Fibroblast of skin of left quadriceps (primary cell): ENCODE data around the gene CLDN7.

Source experiments
- DNase-seq, 2 experiments: peaks; one replicate each; pipeline ENCODE4 v3.0.0-alpha.2; 2013; ENCODE audit warnings: low read depth in 2 of 2

The CLDN7 gene

GRCh38 chr17:7220593-7221277 is 41.5 kb downstream of the CLDN7 start:
- DNase-seq, result no peak

DNA sequence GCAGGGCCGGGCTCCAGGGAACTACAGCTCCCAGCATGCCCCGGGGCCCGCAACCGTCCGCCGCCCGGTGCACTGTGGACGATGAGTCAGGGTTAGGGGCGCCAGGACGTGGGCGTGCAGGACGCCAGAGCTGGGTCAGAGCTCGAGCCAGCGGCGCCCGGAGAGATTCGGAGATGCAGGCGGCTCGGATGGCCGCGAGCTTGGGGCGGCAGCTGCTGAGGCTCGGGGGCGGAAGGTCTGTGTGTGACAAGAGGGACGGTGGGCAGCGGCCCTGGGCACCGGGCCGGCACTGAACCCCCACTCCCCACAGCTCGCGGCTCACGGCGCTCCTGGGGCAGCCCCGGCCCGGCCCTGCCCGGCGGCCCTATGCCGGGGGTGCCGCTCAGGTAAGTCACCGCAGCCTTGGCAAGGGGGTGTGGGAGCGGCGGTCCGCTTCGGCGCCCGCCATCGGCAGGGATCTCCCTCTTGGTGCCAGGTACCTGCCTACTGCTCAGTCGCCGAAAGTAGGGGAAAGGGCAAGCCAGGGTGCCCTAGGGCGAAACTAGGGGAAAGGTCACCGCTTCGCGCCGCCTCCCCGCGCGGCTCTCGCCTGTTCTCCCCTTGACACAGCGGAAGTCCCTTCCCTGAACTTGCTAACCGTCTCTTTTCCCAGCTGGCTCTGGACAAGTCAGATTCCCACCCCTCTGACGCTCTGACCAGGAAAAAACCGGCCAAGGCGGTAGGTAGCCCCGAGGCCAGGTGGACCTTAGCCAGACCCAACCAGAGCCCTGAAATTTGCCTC is 42.3 kb downstream of the CLDN7 start, which contains the start of the genes ACADVL and DLG4:
TSS of gene ACADVL (plus strand) at position 127 of the 781 bp plus-strand sequence. CDS start at position 174, 47 bp downstream.
TSS of gene DLG4 (minus strand) at position 25 of the 781 bp plus-strand sequence.
- peak; percentile 61 to 63 for DNase-seq

DNA sequence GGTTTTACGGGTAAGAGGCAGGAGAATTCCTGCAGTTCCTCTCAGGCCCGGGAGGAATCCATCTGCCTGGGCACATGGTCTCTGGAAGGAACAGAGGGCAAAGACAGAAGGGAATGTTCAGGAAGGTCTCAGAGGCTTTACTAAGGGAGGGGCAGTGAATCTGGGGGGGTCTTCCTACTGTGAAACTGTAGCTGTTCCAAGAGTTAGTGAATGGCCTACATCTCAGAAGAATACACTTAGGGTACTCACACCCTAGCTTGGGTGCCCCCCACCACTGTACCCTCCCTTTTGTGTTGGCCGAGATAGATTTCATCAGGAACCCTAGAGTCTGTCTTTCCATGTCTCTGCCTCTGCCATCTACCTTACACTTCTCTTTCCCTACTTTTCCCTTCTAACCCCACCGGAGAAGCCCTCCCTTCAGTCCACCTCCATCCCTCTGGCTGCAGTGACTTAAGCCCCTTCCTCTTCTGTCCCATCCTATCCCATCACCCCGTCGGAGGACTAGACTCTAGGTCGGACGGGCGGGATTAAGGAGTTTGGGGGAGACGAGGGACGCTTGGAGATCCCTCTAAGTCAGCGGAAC is 43.0 kb downstream of the CLDN7 start:
- no peak for DNase-seq

GRCh38 chr17:7218758-7219157 is 43.5 kb downstream of the CLDN7 start:
- DNase-seq, result no peak

GRCh38 chr17:7218166-7218565 is 44.1 kb downstream of the CLDN7 start:
- DNase-seq, result no peak

DNA sequence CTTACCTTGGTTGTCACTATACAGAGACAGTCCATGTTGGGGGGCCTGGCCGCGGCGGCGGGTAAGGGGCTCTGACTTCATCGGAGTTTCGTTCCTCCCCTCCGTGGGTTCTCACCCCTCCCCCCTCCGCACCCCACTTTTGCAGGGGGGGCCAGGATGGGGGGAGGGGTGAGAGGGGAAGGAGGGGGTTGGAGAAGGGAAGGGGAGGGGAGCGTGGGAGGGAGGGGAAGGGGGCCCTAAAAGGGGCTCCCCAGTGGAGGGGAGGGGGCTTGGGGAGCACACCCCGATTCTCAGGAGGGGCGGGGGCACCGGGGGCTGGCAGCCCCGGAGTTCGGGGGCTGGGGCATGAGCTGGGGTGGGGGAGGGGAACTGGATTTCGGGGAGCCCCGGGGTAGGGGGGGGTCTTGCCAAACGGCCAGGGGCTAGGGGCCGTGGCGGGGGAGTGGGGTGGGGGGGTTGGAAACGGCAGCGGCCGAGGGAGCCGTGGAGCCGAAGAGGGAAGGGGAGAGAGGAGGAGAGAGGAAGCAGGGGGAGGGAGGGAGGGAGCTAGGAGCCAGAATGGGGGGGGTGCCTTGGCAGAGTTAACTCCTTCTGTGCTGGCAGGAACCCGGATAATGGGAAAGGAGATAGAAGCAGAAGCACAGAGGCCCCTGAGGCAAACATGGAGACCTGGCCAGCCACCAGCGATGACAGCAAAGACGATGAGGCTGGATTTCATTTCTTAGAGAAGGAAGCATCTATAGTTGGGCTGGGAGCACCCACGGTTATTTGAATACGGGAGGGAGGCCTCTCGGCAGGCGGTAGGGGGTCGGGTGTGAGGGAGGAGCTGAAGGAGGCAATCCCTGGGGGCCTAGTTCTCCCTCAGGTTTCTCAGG is 44.9 kb downstream of the CLDN7 start:
- no peak for DNase-seq

DNA sequence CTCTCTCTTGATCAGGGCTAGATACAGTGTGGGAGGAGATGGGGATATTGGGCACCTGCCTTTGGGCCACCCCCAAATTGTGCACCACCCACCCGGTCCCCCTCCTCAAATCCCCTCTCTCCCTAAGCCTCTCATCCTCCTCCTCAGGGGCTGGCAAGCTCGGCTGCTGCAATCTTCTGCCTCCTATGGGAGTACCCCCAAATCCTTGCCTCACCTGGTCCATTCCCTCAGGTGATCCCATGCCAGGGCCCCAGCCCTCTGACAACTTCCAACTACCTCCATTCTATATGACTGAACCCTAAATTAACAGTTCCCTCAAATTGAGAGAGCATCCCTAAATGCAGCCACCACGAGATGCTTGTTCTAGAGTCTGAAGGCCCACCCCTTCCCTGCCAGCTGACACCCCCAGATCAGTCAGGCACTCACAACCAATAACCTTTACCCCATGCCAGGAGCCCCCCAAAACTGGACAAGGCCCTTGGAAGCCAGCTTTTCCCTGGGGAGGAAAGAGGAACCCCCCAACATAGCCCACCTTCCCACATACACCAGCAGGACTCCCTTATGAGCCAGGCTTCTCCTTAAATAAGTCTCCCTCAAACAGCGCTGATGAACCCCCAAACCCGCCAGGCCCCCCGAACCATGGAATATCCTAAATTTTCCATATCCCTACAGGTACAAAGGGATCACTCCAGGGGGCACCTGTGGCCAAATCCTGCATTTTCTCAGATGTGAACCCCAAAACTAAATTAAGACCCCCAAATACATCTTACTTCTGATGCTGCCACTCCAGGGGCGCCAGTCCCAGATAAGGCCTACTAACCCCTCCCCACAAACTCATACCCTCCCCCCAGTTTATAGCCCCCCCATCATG is 45.8 kb downstream of the CLDN7 start:
- DNase-seq, result no peak

DNA sequence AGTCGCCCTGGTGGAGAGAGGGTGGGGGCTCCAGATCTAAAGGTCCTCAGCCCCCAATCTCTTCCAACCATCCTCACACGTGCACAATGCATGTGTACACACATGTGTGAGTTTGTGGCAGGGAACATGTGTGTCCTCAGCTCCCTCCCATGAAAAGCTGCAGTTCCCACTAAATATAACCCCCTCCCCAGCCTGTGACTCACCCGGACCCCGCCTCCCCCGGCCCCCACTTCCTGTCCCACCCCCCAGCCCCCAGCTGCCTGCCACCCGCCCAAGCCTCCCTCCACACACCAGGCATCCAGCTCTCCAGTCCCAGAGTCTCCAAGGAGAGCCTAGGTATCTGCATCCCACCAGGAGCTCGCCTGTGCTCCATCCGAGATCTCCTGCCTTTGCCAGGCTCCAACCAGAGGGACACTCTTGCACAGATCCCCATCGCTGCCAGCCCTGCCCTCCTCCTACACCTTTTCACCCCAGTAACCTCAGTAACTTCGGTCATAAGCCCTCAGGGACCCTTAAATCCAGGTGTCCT is 46.6 kb downstream of the CLDN7 start:
- DNase-seq, result no peak

- DNase-seq, result no peak
These were observed 47.1 kb downstream of the CLDN7 start for GRCh38 chr17:7215136-7215638.

GRCh38 chr17:7214300-7215135 is 47.8 kb downstream of the CLDN7 start:
- DNase-seq, result peak; percentile 94 to 95

DNA sequence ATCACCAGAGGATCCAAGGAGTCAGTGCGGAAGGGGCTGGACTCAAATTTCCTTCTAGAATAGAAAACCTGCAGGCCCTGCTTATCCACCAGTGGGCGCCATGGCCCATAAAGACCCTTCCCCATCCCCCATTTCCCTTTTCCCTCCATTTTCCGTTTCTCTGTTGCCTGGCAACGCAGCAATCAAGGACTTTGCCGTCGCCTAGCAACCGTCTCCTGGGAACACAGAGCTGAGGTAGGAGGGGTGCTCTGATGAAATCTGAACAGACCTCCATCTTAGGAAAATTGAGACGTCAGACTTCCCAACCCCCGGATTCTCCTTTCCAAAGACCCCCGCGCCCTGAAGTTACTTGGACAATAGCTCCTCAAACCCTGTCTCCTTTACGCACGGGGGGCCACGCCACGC is 48.4 kb downstream of the CLDN7 start:
- DNase-seq, result no peak

DNA sequence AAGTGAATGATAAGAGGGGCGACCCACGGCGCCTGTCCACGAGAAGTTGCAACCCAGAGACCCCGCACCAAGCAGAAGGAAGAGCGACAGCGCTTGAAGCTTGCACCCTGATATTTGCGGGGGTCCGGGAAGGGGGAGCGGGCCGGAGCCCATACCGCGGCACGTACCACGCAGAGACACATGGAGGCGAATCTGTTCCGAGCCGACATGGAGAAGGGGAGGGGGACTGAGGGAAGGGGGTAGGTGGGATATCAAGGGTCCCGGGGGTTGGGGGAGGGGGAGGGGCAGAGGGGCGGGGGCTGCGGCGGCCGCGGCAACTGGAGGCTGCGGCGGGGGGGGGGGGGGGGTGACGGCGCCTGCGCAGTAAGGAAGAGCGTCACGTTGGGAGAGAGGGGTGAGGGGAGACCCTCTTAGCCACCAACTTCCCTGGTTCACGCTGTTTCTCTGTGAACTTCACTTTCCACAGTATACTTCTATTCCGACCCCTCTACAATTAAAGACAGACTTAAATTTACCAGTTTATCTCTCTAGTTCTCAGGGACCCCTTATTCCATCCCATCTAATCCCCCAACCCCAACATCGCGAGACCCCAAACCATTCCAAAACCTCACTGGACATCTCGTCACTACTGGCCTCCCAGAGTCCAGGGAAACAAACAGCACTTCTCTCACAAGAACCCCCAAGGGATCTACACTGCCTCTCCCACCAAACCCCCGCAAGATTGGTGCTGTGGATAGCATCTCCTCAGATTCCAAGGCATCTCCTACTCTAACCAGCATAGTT is 50.6 kb downstream of the CLDN7 start:
- DNase-seq, result no peak
